ENCODE results near the gene TMOD3. TPM values are rescaled to one million over a fixed set of nuclear protein-coding genes. Genes with fewer than 3 reads are reported as not detected.
A peak's percentile ranks its signal among the peaks of the same experiment; 100 is the strongest.

TMOD3 gene
- total RNA-seq, 1 donor: 53.0 TPM

GRCh38 chr15:51840692-51841091 lies 11.2 kb downstream of the TMOD3 start:
- no peak for TF ChIP-seq CTCF (IDR thresholded peaks at IDR 0.05; ENCODE audit: insufficient read depth, low read length)
- H3K4me3 ChIP-seq (ENCODE audit: low read depth, low read length): no peak overlapping the region
- DNase-seq (ENCODE audit: low read depth): no peak

GRCh38 chr15:51841406-51842040 lies 12.1 kb downstream of the TMOD3 start:
- DNase-seq (ENCODE audit: low read depth): no peak
- no peak overlapping the region for H3K4me3 ChIP-seq (ENCODE audit: low read depth, low read length)
- TF ChIP-seq CTCF (IDR thresholded peaks at IDR 0.05; ENCODE audit: insufficient read depth, low read length): no peak

- no peak for DNase-seq (ENCODE audit: low read depth)
- TF ChIP-seq CTCF (IDR thresholded peaks at IDR 0.05; ENCODE audit: insufficient read depth, low read length): no peak
- H3K4me3 ChIP-seq (ENCODE audit: low read depth, low read length): no peak overlapping the region
These were observed 12.8 kb downstream of the TMOD3 start for GRCh38 chr15:51842265-51842664.

- H3K4me3 ChIP-seq (ENCODE audit: low read depth, low read length): no peak overlapping the region
- no peak for TF ChIP-seq CTCF (IDR thresholded peaks at IDR 0.05; ENCODE audit: insufficient read depth, low read length)
- peak; percentile 65 for DNase-seq (ENCODE audit: low read depth)
These were observed 13.6 kb downstream of the TMOD3 start for GRCh38 chr15:51842852-51843737.

- TF ChIP-seq CTCF (IDR thresholded peaks at IDR 0.05; ENCODE audit: insufficient read depth, low read length): no peak
- no peak overlapping the region for H3K4me3 ChIP-seq (ENCODE audit: low read depth, low read length)
- DNase-seq (ENCODE audit: low read depth): no peak
These were observed 15.4 kb downstream of the TMOD3 start for GRCh38 chr15:51844747-51845426.

GRCh38 chr15:51846066-51846462 lies 16.6 kb downstream of the TMOD3 start:
- TF ChIP-seq CTCF (IDR thresholded peaks at IDR 0.05; ENCODE audit: insufficient read depth, low read length): no peak
- H3K4me3 ChIP-seq (ENCODE audit: low read depth, low read length): no peak overlapping the region
- DNase-seq (ENCODE audit: low read depth): no peak
